Activated CD4-positive, alpha-beta T cell treated with anti-CD3 and anti-CD28 coated beads, Interleukin-2, amount 50 U/mL, for 24 hours (primary cell): ENCODE results near the gene CHKB.

Experiments used
- DNase-seq, 2 donors: peaks; one replicate each; pipeline ENCODE4 v3.0.0-alpha.2; 2020; ENCODE audit warnings: low read depth in 1 of 2, low spot score in 1 of 2

The CHKB gene

GRCh38 chr22:50575426-50575941, 7.2 kb downstream of the CHKB start:
- DNase-seq, result no peak

GRCh38 chr22:50574383-50574755, 8.3 kb downstream of the CHKB start:
- no peak for DNase-seq

DNA sequence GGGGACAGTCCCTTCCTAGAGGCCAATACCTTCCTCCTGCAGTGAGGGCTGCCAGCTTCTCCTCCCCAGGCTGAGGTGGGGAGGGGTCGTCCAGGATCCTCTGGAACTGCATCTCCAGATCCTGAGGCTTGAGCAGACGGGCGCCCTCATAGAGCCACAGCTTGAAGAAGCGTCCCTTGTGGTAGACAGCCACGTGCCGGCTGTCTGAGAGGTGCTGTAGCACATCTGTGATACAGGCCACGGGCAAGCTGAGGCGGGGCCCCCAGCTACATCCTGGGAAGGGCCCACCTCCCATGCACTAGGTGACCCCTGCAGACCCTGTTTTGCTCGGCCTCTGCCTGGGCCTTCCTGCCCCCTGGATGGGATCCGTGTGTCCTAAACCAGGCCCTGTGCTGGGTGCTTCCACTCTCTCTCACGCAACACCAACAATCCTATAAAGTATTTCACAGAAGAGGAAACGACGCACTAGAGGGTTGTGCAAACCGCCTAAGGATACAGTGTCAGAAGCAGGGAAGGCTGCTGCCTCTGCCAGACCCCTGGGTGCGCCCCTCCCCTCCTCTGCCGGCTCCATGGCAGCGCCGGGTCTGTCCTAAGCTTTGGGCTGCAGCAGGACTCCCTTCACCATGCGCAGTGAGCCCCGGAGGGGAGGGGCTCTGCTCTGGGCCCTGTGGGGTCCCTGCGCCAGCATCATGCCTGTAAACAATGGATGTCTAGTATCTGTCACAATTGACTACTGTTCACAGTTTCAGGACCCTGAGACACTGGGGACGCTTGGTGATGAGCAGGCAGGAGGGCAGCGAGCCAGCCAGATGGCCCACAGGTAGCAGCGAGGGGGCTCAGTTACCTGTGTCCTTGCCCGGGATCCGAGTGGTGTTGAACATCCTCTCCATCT, 8.9 kb downstream of the CHKB start:
- no peak for DNase-seq

DNA sequence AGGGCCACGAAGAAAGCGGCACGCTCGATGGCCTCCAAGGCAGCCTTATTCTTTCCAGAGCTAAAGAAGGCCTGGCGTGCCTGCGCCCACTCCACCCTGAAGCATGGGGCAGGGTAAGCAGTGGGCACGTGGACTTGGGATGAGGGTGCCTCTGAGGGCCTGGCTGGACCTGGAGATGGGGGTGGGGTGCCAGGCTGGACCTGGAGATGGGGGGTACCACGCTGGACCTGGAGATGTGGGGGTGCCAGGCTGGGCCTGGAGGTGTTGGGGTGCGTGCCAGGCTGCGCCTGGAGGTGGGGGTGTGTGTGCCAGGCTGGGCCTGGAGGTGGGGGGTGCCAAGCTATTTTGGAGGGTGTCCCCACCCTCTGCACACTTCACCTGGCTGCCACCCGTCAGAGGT, 9.7 kb downstream of the CHKB start:
- DNase-seq, result no peak

GRCh38 chr22:50571264-50572175, 11.1 kb downstream of the CHKB start:
- no peak for DNase-seq

GRCh38 chr22:50570861-50571260, 11.8 kb downstream of the CHKB start:
- no peak for DNase-seq

GRCh38 chr22:50569896-50570535, 12.6 kb downstream of the CHKB start:
- no peak for DNase-seq

GRCh38 chr22:50569041-50569459, 13.6 kb downstream of the CHKB start:
- DNase-seq, result no peak

DNA sequence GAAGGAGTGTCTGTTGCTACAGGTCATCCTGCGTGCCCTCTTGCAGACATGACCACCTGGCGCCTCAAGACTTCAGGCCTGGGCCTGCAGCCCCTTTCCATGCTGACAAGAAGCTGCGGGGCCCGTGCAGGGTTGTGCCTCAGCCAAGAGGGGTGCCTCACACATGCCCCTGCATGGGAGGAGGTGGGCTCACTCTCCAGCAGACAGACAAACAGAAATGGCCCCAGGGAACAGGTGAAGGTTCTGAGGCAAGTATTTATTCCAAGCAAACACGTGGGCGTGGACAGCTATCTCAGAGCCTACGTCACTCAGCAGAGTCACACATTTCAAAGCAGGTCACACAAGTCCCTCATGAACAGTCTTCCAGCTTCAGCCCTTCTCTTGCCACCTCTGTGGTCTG, 14.0 kb downstream of the CHKB start:
- DNase-seq, result no peak

- no peak for DNase-seq
Measured at GRCh38 chr22:50567721-50568252, 14.9 kb downstream of the CHKB start.

DNA sequence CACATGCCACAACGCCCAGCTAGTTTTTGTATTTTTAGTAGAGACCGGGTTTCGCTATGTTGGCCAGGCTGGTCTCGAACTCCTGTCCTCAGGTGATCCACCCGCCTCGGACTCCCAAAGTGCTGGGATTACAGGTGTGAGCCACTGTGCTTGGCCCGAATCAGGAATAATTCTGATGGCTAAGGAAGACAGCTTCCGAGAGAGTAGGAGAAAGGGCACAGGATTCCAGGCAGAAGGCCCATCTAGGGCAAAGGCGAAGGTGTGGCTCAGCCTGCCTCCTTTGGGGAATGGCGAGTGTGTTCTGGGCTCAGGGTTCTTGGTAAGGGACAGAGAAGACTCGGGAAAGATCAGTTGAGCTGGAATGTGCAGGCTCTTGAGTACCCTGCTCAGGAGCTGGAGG, 18.4 kb downstream of the CHKB start:
- no peak for DNase-seq

DNA sequence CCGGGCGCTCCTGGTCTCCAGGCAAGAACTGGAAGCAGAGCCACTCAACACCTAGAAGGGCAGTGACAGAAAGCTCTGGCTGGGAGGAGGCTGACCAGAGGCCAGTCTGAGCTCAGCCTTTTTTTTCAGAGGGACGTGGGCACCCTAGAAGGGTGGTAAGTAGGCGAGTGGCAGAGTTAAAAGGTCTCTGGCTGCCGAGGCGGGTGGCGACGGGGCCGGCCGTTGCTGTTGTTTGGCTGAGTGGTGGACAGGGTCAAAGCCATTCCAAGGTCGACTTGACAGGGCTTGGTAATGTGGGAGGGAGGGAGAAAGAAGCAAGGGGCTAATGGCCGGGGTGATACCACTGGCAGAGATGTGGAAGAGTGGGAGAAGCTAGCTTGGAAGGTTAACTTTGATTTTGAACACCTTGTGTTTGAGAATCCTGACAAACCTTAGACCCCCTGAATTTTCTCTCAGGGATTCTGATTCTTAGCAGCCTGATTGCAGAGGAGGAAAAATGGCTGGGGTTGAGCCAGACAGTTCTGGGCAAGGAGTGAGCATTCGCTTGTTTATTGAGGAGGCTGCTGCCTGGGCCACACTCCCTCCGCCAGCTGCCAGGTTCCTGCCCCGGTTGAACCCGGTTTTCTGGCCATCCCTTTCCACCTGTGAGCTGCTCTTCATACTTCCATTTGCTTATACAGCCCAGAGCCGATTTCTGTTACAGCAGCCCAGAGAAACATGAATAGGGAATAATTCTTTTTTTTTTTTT, 19.1 kb downstream of the CHKB start:
- no peak for DNase-seq

DNA sequence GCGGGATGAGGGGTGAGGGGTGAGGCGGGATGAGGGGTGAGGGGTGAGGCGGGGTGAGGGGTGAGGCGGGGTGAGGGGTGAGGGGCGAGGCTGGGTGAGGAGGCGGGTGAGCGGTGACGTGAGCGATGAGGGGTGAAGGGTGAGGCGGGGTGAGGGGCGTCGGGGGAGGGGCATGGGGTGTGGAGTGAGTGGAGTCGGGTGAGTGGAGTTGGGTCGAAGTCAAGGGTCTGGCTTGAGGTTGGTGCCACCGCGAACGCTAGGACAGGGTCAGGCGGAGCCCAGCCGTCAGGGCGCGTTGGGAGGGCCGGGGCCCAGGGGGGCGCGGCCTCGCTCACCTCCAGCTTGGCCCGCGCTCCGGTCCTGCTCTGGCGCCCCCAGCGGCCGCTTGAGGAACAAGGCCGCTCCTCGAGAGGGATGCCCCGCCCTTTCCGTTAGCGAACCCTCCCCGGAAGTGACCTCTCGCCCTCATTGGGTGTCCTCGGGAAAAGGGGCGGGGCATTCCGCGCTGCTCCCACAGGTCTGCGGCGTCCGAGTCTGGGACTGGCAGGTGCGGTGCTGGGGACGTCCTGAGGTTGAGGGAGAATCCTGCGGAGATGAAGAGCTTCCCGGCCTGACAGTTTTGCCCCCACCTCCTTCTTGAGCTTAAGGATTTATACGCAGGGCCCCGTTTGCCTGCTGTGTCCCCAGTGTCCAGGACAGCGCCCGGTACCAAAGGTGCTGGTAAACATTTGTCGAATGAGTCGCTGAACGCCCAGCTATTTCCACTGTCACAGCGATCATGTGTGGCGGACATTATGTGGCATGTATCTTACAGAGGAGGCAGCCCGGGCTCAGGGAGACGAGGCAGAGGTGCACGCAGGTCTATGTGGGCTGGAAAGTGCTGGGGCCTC, 19.9 kb downstream of the CHKB start, which contains the start of gene SYCE3:
SYCE3 (minus strand) TSS at position 397 of the 890 bp plus-strand sequence. CDS start 6,514 bp downstream, outside the sequence.
- peak; percentile 96 to 97 for DNase-seq

- no peak for DNase-seq
Measured at GRCh38 chr22:50561401-50562358, 21.0 kb downstream of the CHKB start.

DNA sequence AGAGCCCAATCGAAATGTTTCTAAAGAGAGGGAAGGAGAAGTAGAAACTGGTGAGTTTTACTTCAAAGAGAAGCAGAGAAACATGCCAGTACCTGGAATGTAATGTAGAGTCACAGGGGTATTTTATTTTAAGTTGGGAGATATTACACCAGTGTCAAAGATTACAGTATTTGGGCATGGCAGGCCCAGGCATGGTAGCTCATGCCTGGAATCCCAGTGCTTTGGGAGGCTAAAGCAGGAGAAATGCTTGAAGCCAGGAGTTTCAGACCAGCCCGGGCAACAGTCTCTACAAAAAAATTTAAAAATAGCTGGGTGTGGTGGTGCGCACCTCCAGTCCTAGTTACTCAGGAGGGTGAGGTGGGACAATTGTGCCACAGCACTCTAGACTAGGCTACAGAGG, 22.6 kb downstream of the CHKB start:
- no peak for DNase-seq

- DNase-seq, result no peak
Measured at GRCh38 chr22:50556703-50557102, 25.9 kb downstream of the CHKB start.

- no peak for DNase-seq
Measured at GRCh38 chr22:50553310-50553709, 29.3 kb downstream of the CHKB start.

GRCh38 chr22:50551160-50551752, 31.4 kb downstream of the CHKB start:
- no peak for DNase-seq
